Omental fat pad (tissue), 4 donors: ENCODE data around the gene EPSTI1. TPM values are rescaled to one million over a fixed set of nuclear protein-coding genes. Genes with fewer than 3 reads are reported as not detected.
"Not testable (repeated sequence)": the region's sequence is repeated elsewhere in the genome, so short reads cannot be mapped to it uniquely, and the experiment has no call there.

Source experiments
- ATAC-seq: fragments of 150-250 bp; one replicate; pipeline ENCODE4 v1.9.1; 2016; ENCODE audit warnings: mild to moderate bottlenecking, moderate library complexity; ENCODE audit not compliant: low FRiP score
- DNase-seq: peaks from one replicate; pipeline ENCODE4 v3.0.0-alpha.2; 2019; ENCODE audit warnings: low spot score
- CTCF ChIP-seq, 3 donors: fragments of 450-650 bp; IDR thresholded peaks; one replicate each; pipeline ENCODE4 v1.5.1; 2016 to 2017; ENCODE audit warnings: antibody characterized with exemption in 3 of 3, mild to moderate bottlenecking in 3 of 3, moderate library complexity in 2 of 3
- total RNA-seq, 4 donors: library from RNA; depleted of rRNA; stranded (reverse); fragments of >200 nt; gene quantifications; one replicate each; pipeline ENCODE4 v1.1.0, GENCODE V29; 2016

EPSTI1 gene
- total RNA-seq, 4 donors from 2014 or later, result 8.3 to 31.8 (median 10.9) TPM

GRCh38 chr13:42875475-42876269 is 116.4 kb downstream of the EPSTI1 start:
- ATAC-seq, result no peak
- no peak for TF ChIP-seq CTCF (IDR thresholded peaks at IDR 0.05)
- DNase-seq, result no peak

GRCh38 chr13:42874221-42874620 is 117.8 kb downstream of the EPSTI1 start:
- TF ChIP-seq CTCF (IDR thresholded peaks at IDR 0.05), result no peak
- ATAC-seq, result no peak
- DNase-seq, result no peak

- ATAC-seq (no peak), DNase-seq (no peak)
- TF ChIP-seq CTCF (IDR thresholded peaks at IDR 0.05), result no peak
These were observed 119.0 kb downstream of the EPSTI1 start for GRCh38 chr13:42873081-42873480.

- no peak for DNase-seq
- no peak for ATAC-seq
- no peak for TF ChIP-seq CTCF (IDR thresholded peaks at IDR 0.05)
These were observed 124.8 kb downstream of the EPSTI1 start for GRCh38 chr13:42867232-42867631.

GRCh38 chr13:42865768-42866102 is 126.3 kb downstream of the EPSTI1 start:
- no peak for TF ChIP-seq CTCF (IDR thresholded peaks at IDR 0.05)
- ATAC-seq, result no peak
- no peak for DNase-seq

- no peak for TF ChIP-seq CTCF (IDR thresholded peaks at IDR 0.05)
- ATAC-seq, result no peak
- DNase-seq, result no peak
These were observed 126.9 kb downstream of the EPSTI1 start for GRCh38 chr13:42864952-42865767.

GRCh38 chr13:42862370-42862769 is 129.7 kb downstream of the EPSTI1 start:
- not testable (repeated sequence) for DNase-seq, ATAC-seq
